ENCODE data around the gene ADAM19.

The ADAM19 gene

DNA sequence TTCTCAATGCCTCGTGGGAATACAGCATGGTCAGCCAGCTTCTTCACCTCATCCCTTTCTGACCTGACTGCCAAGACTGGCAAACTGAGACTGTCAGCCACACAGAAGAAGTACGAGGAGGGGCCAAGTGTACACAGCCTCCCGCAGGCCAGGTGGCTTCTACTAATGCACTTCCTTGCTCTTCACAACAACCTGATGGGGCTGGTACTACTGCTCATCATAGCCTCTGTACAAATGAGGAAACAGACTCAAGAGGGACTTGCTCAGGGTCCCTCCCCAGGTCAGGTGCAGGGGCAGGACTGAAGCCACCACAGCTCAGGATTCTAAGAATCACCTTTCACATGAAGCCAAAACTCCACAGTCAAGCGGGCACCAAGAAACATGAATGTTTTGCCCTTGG, 94.3 kb downstream of the ADAM19 start:
- no peak for FAIRE-seq

DNA sequence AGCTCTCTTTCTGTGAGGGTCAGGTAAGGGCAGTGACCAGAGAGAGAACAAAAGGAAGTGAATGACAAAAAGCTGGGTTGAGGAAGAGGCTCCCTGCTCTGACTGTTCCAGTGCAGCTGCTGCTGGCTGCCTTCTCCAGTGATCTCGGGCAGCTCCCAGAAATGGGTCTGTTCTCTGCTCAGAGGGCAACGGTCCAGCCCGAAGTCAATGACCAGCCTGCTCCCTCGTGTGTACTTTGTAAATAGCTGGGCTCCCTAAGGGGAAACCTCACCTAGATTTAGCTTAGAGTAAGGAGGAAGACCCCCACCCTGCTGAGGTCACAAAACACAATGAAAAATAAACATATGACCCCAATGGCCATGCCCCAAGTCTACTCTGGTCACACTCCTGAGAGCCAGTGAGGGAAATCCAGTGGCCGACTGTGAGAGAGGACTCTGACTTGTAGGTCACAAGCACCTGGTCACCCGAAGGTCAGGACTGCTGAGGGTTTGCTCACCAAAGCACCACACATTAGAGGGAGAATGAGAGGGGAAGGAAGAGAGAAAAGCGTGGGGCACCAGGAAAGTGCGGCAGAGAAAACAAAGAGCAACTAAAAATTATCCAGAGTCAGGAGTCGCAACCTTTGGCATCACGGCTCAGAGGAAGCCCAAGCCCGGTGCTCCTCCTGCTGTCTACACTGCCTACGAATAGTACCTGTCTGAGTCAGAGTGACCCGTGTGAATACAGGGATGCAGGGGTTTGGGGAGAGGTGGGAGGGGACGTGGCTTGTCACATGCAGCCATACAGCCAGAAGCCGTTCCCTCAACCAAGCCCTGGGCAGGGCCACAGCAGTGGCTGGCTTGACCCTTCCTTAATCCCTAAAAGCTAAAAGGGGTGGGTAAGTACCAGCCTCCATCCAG, 95.7 kb downstream of the ADAM19 start:
- no peak for FAIRE-seq

- FAIRE-seq: no peak
Measured at GRCh38 chr5:157479166-157479565, 96.4 kb downstream of the ADAM19 start.

DNA sequence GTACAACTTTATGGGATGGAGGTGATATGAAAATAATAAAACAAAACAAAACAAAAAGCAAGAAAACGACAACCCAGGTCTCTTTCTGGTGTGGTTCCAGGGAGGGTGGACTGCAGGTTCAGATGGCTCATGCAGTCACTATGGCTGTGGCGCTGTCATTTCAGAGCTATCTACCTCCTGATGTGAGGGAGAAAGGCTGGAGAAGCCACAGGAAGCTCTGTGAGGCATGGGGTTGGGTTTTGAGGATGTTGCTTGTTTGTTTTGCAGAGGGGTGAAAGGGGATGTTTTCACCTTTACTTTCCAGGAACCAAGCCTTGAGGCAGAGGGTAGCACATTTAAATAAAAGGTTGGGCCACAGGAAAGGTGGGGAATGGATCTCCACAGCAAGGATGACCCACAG, 96.8 kb downstream of the ADAM19 start:
- no peak for FAIRE-seq

- FAIRE-seq: no peak
Measured at GRCh38 chr5:157477814-157478494, 97.6 kb downstream of the ADAM19 start.

DNA sequence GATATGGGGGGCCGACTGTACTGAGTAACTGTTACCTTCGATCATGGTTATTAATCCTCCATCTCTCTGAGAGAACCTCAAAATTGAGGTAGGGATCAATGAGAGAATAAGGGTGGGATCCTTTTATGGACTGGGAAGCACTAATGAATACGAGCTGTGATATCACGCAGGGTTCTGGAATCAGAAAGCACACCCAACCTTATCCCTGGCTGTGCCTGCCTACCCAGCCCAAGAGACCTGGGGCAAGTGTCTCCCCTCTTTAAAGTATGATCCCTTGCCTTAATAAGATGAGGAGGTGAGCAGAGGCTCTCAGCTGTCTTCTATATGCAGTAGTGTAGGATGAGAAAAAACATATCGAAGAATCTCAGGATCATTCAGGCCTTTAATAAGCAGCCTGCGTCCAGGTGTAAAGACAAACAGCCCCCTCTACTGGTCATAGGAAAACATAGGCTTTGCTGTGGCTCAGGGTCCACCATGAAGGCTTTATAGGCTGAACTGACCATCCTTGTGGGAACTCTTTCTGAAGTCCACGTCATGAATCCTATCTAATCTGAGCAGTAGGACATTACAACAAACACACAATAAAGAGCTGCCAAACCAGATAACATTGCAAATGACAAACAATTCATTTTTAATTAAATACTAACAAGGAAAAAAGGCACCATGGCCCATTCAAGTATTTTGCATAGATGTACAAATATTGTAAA, 98.7 kb downstream of the ADAM19 start:
- FAIRE-seq: no peak

DNA sequence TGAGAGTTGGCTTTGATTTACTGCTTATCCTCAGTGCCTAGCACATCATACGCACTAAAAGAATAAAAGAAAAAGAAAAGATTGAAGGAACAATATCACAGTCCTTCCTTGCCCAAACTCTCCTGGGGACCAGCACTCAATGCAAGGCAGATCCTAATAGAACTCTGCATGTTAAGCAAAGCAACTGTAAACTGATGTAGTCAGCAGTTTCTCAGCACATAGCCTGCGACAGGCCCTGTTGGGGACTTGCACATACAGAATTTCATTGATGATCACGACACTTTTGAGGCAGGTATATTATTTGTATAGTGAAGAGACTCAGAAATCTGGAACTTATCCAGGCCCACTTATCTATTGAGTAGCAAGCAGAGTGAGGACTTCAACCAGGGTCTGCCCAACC, 100.1 kb downstream of the ADAM19 start:
- FAIRE-seq: no peak

DNA sequence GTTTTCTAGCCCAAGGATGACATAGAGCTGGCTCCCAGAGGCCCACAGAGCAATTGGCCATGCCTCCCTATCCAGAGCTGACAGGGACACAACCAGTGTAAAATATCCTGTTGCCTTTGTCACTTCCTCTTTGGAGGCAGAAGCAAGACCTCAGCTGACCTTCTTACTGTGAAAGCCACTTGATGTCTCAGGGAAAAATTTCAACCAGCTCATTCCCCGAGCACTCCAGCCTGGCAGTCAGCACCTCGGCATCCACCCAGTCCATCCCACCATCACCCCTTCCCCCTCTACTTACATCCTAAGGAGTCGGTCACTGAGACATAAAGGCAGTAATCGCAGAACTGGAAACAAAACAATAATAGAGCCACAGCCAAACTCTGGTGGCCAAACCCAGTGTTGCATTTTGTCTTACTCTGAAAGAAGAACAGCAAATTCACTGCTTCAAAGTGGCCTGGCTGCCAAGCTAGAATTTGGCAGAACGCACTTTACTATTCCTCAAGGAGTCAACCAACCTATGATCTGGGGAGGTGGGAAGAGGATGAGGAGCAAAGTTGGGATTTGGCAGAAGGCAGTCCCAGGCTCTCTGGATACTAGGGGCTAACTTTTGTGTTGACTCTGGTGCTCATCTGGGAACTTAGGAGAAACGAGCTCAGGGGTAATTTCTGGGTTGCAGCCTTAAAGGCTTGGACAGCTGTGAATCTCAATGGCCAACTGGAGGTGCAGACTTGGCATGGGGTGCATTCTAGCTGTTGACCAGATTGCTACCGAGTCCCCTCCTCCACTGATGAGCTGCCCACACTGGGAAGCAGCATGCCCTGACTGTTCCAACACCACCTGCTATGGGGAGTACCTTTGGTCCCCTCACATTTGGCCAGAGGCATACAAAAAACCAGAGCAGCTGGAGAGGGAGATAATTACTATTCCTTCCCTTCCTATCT, 101.9 kb downstream of the ADAM19 start:
- no peak for FAIRE-seq

DNA sequence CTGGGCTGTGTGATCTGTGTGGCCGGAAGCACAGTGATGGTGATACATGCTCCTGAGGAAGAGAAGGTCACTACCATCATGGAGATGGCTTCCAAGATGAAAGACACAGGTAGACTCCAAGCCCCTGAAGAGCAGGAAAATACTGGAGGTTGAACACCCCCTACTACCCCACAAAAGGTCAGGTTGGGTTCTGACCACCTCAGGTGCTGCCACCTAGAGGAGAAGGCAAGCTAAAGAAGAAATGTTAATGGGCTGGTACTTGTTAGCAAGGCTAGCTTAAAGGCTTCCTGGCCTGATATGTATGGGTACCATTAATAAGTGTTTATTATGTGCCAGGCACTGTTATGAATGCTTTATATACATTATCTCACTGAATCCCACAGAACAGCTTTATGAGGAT, 103.9 kb downstream of the ADAM19 start:
- FAIRE-seq: no peak

GRCh38 chr5:157470631-157471030, 104.9 kb downstream of the ADAM19 start:
- no peak for FAIRE-seq

DNA sequence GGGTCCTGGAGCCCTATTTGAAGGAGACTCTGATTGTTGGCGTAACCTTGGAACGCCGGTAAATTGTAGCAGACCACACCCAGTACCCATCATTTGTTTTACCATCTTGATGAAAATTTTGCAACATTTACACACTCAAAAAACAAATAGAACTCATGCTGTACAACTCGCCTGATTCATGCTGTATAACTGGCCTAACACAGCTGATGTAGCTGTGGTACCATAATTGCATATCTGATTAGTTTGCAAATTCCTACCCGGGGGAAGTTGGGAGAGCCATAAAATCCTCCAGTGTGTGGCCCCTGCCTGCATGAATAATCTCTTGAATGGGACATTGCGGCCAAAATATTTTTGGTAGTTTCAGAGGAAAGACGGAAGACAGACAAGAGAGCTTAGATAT, 105.9 kb downstream of the ADAM19 start:
- no peak for FAIRE-seq

DNA sequence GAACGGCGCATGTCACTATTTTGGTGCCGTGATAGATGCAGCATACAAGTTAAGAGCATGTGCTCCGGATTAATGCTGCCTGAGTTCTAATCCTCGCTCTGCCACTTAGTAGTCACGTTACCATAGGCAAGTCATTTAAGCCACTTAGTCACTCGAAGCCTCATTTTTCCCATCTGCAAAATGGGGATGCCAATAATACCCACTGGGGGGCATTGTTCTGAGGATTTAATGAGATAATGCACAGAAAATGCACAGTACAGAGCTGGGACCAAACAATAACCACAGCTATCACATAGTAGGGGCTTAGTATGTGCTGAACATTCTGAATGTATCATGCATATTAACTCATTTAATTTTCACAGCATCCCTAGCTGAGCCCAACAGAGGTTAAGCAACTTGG, 106.5 kb downstream of the ADAM19 start:
- no peak for FAIRE-seq

GRCh38 chr5:157468293-157468965, 107.1 kb downstream of the ADAM19 start:
- no peak for FAIRE-seq

DNA sequence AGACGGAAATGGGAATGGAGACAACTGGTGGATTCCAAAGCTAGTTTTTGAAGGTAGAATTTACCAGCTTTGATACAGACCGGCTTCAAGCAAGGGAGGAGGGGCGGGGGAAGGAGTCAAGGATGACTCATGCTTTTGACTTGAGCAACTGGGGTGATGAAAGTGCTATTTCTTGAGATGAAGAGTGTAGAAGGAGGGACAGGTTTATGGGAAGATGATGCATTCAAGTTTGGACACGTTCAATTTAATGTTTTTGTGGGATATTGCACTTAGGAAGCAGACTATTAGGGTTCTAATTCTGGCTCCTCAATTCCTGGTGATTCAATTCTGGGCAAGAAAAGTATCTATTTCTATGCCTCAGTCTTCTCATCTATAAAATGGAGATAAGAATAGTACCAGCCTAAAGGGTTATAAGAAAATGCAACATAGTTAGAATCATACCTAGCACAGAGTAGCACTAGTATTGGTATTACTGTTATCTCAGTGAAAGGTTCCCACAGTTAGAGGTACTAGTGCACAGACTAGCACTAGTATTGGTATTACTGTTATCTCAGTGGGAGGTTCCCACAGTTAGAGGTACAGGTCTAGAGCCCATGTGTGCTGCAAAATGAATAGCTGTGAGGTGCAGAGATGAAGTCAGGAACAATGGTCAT, 110.9 kb downstream of the ADAM19 start:
- no peak for FAIRE-seq

GRCh38 chr5:157463621-157464518, 111.7 kb downstream of the ADAM19 start:
- no peak for FAIRE-seq

DNA sequence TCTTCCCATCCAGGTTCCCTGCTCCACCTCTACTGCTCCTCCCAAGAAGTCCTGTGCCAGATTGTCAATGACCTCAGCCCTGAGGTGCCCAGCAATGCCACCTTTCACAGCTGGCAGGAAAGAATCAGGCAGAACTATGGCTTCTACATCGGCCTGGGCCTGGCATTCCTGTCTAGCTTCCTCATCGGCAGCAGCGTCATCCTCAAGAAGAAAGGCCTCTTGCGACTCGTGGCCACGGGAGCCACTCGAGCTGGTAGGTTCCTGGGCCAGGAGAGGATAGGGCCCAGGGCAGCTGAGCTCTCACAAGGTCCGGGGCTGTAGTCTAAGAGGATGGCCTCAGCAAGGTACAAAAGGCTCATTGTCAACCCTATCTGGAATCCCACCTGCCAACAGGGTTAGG, 112.5 kb downstream of the ADAM19 start:
- FAIRE-seq: no peak

DNA sequence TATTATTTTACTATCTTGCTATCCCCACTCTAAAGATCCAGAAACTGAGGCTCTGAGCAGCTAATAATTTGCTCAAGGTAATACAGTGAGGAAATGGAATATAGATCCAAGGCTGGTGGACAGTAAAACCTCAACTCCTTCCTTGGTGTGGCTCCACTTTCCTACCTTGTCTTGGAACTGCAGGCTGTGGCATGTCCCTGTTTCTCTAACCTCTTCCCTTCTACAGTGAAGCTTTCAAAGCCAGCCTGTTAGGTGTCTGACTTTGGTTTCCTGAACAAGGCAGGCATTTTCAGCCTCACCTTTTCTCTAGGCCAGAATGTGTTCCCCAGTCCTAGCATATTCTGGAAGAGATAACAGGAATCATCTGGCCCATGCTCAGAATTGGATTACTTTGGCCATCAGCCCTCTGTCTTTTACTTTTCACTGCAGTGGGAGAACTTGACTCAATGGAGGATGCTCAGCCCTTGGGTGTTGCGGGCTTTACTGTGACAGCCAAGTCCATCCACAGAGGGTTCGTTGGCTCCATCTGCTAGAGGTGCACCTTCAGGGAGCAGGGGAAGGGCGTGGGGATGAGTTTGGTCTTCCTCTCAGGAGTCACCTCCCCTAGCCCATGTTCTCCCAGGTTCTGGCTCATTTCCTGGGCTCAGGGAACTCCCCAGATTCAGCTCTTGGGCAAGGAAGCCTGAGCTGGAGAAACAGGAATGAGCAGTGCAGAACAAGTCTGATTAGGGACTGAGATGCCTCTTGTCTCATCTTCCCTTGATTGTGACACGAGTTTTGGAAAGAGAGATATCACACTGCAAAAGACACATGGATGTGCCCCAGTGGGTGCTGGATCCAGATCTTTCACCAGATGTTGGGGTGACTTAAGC, 114.4 kb downstream of the ADAM19 start:
- no peak for FAIRE-seq

DNA sequence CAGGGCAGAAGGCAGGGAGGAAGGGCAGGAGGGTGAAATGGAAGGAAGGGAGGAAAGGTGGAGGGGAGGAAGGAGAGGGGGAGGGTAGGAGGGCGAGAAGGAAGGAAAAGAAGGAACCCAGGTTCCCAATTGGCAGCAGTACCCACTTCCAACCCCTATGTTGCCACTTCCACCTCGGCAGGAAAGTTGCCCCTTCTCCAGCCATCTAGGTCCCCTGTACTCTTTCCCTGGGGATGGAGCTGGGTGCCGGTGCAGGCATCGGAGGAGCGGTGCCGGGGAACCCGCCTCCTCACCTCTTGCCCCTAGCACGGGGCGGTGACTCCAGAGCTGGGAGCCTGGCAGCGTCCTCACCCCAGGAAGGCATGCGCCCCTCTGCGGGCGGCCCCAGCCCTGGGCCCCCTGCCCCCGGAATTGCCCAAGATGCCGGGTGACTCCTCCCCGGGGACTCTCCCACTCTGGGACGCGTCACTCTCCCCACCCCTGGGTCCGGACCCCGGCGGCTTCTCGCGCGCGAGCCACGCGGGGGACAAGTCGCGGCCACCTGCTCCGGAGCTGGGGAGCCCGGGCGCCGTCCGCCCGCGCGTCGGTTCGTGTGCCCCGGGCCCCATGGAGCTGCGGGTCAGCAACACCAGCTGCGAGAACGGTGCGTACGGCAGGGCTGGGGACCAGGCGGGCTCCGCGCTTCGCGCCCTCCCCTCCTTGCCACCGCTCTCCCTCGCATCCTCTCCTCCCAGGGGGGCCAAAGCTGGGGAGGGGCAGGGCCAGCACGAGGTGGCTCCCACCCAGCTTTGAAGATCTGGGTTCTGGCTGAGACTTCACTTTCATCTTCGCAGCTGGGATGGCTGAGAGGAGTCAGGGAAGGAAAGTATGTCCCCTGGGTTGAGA, 115.6 kb downstream of the ADAM19 start, which contains the start of gene NIPAL4:
Gene NIPAL4, plus strand, starts transcription at position 499 of the 885 bp plus-strand sequence. Its CDS starts 108 bp downstream, at position 607.
- FAIRE-seq: no peak

Data from endometrium (tissue), 2 donors.